Stomach (tissue), 9 donors: ENCODE measurements around the gene SCCPDH. TPM values are rescaled to one million over a fixed set of nuclear protein-coding genes. Genes with fewer than 3 reads are reported as not detected.

Experiments used
- DNase-seq, 2 donors: peaks; one replicate each; pipeline versions ENCODE4 v3.0.0 to v3.0.0-alpha.2; 2013 to 2019
- H3K27ac ChIP-seq, 5 donors: fragments of 200-600 bp in 4 of 5; sonication (generic) in 4 of 5; one replicate each; pipeline ENCODE4 v1.5.1; 2013 to 2019; ENCODE audit warnings: mild to moderate bottlenecking in 1 of 5, moderate library complexity in 1 of 5
- H3K27me3 ChIP-seq, 3 donors: fragments of 200-600 bp; sonication (generic); one replicate each; pipeline ENCODE4 v1.5.1; 2017 to 2019; ENCODE audit warnings: mixed run types in 1 of 3
- H3K36me3 ChIP-seq, 4 donors: fragments of 200-600 bp; sonication (generic); 1 replicate in 3 of 4; 2 replicates in 1 of 4; pipeline ENCODE4 v1.5.1; 2016 to 2019
- H3K4me1 ChIP-seq, 4 donors: fragments of 200-600 bp; sonication (generic); one replicate each; pipeline ENCODE4 v1.5.1; 2016 to 2019
- H3K4me3 ChIP-seq, 4 donors: fragments of 200-600 bp; sonication (generic) in 3 of 4; one replicate each; pipeline ENCODE4 v1.5.1; 2016 to 2019; ENCODE audit warnings: mild to moderate bottlenecking in 1 of 4
- H3K9me3 ChIP-seq, 4 donors: fragments of 200-600 bp; sonication (generic); one replicate each; pipeline ENCODE4 v1.5.1; 2016 to 2019
- CTCF ChIP-seq, 7 experiments: fragments of 450-650 bp in 4 of 7; fragments of 200-600 bp in 3 of 7; sonication (generic) in 3 of 7; IDR thresholded peaks; one replicate each; pipeline ENCODE4 v1.5.1; 2016 to 2019; ENCODE audit warnings: antibody characterized with exemption in 7 of 7, control low read depth in 2 of 7, mild to moderate bottlenecking in 1 of 7
- EP300 ChIP-seq: sonication (generic); formaldehyde crosslinking; IDR thresholded peaks from one replicate; pipeline ENCODE4 v1.6.1; 2017; ENCODE audit warnings: antibody characterized with exemption
- POLR2A ChIP-seq, 4 donors: fragments of 450-650 bp; IDR thresholded peaks; one replicate each; pipeline ENCODE4 v1.6.1; 2016; ENCODE audit warnings: antibody characterized with exemption in 4 of 4, control low read depth in 2 of 4, mild to moderate bottlenecking in 1 of 4, moderate library complexity in 1 of 4
- POLR2AphosphoS5 ChIP-seq, 3 donors: sonication (generic); formaldehyde crosslinking; IDR thresholded peaks; one replicate each; pipeline ENCODE4 v1.6.1; 2016; ENCODE audit warnings: antibody characterized with exemption in 3 of 3
- WGBS, 5 donors: extraction: QIAGEN DNeasy Blood & Tissue Kit in 3 of 5; methylation state at CpG; one replicate each; pipeline versions ENCODE4 v1.1.5 to v1.1.7; 2013 to 2018; 5-methylcytosine and 5-hydroxymethylcytosine counted together
- intact Hi-C: fragments of 100-400 bp; cut with DNase I; formaldehyde crosslinking; loops from one replicate; pipeline ENCODE4 v1.15.1; 2023; ENCODE audit warnings: low total_unique reads
- polyA plus RNA-seq, 3 donors: library from polyadenylated mRNA; stranded (reverse); fragments of 200-250 nt; gene quantifications; one replicate each; pipeline ENCODE4 v1.2.3, GENCODE V29; 2013
- total RNA-seq, 5 donors: library from RNA; depleted of rRNA; stranded (reverse); fragments of >200 nt; gene quantifications; one replicate each; pipeline versions ENCODE4 v1.1.0 to v1.2.3, GENCODE V29; 2014 to 2016
- donor health status: healthy with polysubstance abuse.
- donor health status: Bipolar disorder and iron deficiency.
- donor health status: healthy.

SCCPDH gene
- total and polyA plus RNA-seq, 8 donors: 13.4 to 66.3 (median 20.7) TPM

- H3K4me1 ChIP-seq: peaks cover 13 to 23% (median 18%) of the 10 kb centered on the region in 4 donors
- H3K36me3 ChIP-seq: no peaks in the 10 kb centered on the region
- no peak for DNase-seq
- no peak overlapping the region for H3K4me3 ChIP-seq
- no peak for TF ChIP-seq POLR2AphosphoS5 (IDR thresholded peaks at IDR 0.05)
- TF ChIP-seq CTCF (IDR thresholded peaks at IDR 0.05): no peak
- TF ChIP-seq EP300: no peak
- no peak for TF ChIP-seq POLR2A (IDR thresholded peaks at IDR 0.05)
- no peaks in the 10 kb centered on the region for H3K9me3 ChIP-seq
- 83 to 93% (median 89%) methylated on average over 15 to 25 of the region's 25 CpGs for WGBS, 5 donors
- H3K27ac ChIP-seq: no peak overlapping the region
- H3K27me3 ChIP-seq: peaks cover 0 to 53% (median 8%) of the 10 kb centered on the region in 3 donors
- intact Hi-C loops: no loop called here
These were observed 68.4 kb downstream of the SCCPDH start for GRCh38 chr1:246792603-246793002.

GRCh38 chr1:246793356-246793896 is 69.2 kb downstream of the SCCPDH start:
- WGBS, 5 donors: 20 to 31% (median 24%) methylated on average over 6 of the region's 6 CpGs
- no peak overlapping the region for H3K27ac ChIP-seq

DNA sequence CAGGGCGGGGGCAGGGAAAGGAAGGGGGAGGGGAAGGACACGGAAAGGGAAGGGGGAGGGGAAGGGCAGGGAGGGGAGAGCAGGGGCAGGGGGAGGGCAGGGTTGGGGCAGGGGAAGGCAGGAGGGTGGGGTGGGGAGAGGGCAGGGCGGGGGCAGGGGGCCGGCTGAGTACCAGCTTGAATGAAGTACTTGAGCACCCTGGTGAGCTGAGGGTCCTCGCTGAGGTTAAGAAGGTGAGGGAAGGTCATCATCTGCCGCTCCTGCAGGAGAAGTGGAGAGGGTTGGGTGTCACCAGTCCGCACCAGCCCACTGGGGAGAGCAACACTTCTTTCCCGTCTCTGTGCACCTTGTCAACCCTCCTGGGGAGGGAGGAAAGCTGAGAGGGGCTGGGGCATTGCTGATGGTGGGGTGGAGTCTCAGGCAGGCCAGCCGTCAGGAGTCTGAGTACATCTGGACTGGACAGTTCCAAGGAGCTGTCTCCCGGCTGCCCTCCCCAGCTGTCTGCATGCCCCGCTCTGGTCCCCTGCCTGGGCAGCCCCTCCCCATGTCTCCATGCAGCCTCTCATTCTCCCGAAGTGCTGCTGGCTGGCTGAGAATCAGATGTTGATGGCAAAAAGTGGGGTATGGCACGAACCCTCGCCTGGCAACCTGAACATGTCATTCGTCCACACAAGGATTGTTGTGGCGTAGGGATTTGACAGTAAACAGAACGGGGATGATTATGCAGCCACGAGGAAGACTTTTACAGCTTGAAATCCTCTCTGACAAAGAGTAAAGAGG is 70.0 kb downstream of the SCCPDH start:
- no peak overlapping the region for H3K4me3 ChIP-seq

More at GRCh38 chr1:246793356-246793896, 69.2 kb downstream of the SCCPDH start:
- peaks cover 0 to 58% (median 7%) of the 10 kb centered on the region in 3 donors for H3K27me3 ChIP-seq
- peaks cover 13 to 22% (median 18%) of the 10 kb centered on the region in 4 donors for H3K4me1 ChIP-seq
- no peak for DNase-seq
- intact Hi-C loops: no loop called here
- H3K36me3 ChIP-seq: no peaks in the 10 kb centered on the region
- no peak for TF ChIP-seq POLR2AphosphoS5 (IDR thresholded peaks at IDR 0.05)
- TF ChIP-seq POLR2A (IDR thresholded peaks at IDR 0.05): no peak
- TF ChIP-seq CTCF (IDR thresholded peaks at IDR 0.05): no peak
- no peak for TF ChIP-seq EP300
- H3K4me3 ChIP-seq: no peak overlapping the region
- no peaks in the 10 kb centered on the region for H3K9me3 ChIP-seq

GRCh38 chr1:246794828-246795671 is 70.8 kb downstream of the SCCPDH start:
- intact Hi-C loops: no loop called here

More for the DNA sequence above, 70.0 kb downstream of the SCCPDH start:
- peak in 1 of 2 donors; percentile 36 for DNase-seq
- Histone ChIP-seq H3K36me3 (no peaks in the 10 kb centered on the region), H3K27me3 (peaks cover 0 to 58% (median 0%) of the 10 kb centered on the region in 3 donors), H3K9me3 (no peaks in the 10 kb centered on the region), H3K27ac (no peak overlapping the region), H3K4me1 (peaks cover 8 to 14% (median 11%) of the 10 kb centered on the region in 4 donors)
- intact Hi-C loops: no loop called here
- WGBS, 5 donors: 37 to 49% (median 41%) methylated on average over 15 to 18 of the region's 18 CpGs
- no peak for TF ChIP-seq POLR2A (IDR thresholded peaks at IDR 0.05)

More at GRCh38 chr1:246794828-246795671, 70.8 kb downstream of the SCCPDH start:
- H3K27me3 ChIP-seq: peaks cover 0 to 49% (median 0%) of the 10 kb centered on the region in 3 donors
- TF ChIP-seq POLR2AphosphoS5 (IDR thresholded peaks at IDR 0.05) (no peak), CTCF (IDR thresholded peaks at IDR 0.05) (no peak), POLR2A (IDR thresholded peaks at IDR 0.05) (no peak), EP300 (no peak)
- no peak overlapping the region for H3K4me3 ChIP-seq
- DNase-seq: no peak
- no peak overlapping the region for H3K27ac ChIP-seq
- no peaks in the 10 kb centered on the region for H3K36me3 ChIP-seq
- no peaks in the 10 kb centered on the region for H3K9me3 ChIP-seq
- peaks cover 6 to 9% (median 8%) of the 10 kb centered on the region in 4 donors for H3K4me1 ChIP-seq
- WGBS, 5 donors: 61 to 78% (median 71%) methylated on average over 22 to 27 of the region's 27 CpGs
